ENCODE results near the gene PTGFR. TPM values are rescaled to one million over a fixed set of nuclear protein-coding genes. Genes with fewer than 3 reads are reported as not detected.

Gene PTGFR
- total RNA-seq, 1 donor from 2014 or later: 28.6 TPM

Other genes starting within 250 kb of the PTGFR start
- 3.0 TPM for gene IFI44L, start 129.5 kb downstream of the PTGFR start, total RNA-seq
- gene IFI44, start 158.9 kb downstream of the PTGFR start, total RNA-seq: 14.5 TPM